ENCODE results near the gene ZCCHC14. TPM values are rescaled to one million over a fixed set of nuclear protein-coding genes. Genes with fewer than 3 reads are reported as not detected.

Gene ZCCHC14
- total RNA-seq, 1 experiment from 2014 or later: 7.6 TPM

DNA sequence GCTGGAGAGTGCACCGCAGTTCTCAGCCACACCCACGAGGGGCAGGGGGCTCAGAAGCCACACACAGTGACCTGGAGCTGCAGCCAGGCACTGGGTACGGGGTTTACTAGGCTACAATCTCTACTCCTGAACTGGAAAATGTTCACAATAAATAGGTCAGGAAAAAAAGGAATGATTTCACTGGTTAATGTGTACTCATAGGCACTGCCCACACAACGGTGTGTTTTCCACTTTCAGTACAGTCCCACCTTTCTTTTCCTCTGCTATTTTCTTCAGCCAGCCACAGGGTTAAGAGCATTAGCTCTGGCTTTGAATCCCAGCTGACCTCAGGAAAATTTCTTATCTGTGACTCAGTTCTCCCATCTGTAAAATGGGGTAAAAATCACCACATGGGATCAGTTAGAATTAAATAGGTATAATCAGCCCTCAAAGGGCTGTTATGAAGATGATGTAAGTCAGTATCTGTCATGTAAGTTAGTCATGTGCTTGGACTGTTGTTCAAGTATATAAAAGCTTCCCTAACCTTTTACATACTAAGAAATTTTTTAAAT, 35.7 kb downstream of the ZCCHC14 start:
- peak; percentile 72 for DNase-seq (ENCODE audit: low read depth)

DNA sequence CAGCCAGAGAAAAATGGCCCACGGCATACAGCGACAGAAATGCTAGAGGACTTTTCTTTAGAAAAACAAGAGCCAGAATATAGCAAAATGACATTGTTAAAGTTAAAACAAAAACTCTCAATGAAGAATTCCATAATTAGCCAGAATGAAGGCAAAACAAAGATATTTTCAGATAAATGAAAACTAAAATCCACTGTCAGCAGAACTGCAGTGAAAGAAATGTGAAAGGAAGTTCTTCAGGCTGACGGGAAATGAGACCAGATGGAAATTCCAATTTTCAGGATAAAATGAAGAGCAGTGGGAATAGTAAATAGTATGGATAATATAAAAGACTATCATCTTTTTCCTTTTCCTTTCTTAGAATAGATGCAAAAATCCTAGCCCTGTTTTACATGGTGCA, 38.4 kb downstream of the ZCCHC14 start:
- no peak for DNase-seq (ENCODE audit: low read depth)

- DNase-seq (ENCODE audit: low read depth): no peak
Observed at GRCh38 chr16:87453326-87453725, 39.5 kb downstream of the ZCCHC14 start.

DNA sequence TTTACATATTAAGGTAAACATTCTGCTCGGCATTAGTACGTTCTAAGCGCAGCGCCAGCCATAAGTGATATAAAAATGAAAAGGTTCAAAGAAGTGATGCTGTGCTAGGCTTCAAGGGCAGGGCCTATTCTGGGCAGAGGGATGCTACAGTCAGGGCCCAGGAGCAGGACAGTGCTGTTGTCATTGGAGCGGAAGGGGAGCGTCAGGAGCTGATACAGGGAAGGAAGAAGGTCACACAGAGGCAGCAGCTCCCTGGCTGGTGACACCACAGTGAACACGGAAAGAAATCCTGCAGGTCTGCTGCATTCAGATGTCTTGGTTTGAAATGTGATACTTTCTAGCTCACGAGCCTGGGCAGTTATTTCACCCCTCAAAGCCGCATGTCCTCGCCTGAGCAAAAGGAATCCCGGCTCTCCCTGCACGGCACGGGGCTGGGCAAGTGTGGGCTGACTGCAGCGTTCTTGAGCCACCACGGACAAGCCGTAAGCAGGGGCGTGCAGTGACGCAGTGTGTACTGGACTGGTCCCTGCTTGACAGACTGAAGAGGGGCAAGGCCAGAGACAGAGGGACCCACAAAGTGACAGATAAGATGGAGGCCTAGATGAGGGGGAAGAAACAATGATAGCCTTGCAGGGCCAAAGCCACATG, 41.1 kb downstream of the ZCCHC14 start:
- no peak for DNase-seq (ENCODE audit: low read depth)

- no peak for DNase-seq (ENCODE audit: low read depth)
Observed at GRCh38 chr16:87448866-87449265, 44.0 kb downstream of the ZCCHC14 start.

DNA sequence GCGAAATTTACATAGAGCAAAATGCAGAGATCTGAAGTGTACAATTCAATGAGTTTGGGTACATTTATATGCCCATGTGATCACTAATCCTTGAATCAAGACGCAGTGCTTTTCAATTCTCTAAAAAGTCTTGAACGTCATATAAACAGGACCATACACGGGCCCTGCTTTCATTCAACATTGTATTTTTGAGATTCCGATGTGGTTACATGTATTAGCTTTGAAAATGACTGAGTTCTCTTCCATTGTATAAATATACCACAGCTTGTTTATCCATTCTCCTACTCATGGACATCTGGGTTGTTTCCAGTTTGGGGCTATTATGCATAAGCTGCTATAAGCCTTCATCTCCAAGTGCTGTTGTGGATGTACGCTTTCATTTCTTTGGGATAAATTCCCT, 45.5 kb downstream of the ZCCHC14 start:
- no peak for DNase-seq (ENCODE audit: low read depth)

DNA sequence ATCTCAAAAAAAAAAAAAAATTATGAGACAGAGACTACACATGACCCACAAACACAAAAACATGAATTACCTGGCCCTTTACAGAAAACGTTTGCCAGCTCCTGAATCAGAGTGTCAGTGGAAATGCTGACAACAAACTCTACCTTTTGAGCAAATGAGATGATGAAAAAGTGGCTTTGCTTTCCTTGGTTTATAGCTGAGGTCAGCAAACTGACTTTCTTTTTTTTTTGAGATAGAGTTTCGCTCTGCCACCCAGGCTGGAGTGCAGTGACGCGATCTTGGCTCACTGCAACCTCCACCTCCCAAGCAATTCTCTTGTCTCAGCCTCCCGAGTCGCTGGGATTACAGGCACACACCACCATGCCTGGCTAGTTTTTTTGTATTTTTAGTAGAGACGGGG, 46.3 kb downstream of the ZCCHC14 start:
- DNase-seq (ENCODE audit: low read depth): no peak

- peak; percentile 92 for DNase-seq (ENCODE audit: low read depth)
Observed at GRCh38 chr16:87445486-87445885, 47.3 kb downstream of the ZCCHC14 start.

DNA sequence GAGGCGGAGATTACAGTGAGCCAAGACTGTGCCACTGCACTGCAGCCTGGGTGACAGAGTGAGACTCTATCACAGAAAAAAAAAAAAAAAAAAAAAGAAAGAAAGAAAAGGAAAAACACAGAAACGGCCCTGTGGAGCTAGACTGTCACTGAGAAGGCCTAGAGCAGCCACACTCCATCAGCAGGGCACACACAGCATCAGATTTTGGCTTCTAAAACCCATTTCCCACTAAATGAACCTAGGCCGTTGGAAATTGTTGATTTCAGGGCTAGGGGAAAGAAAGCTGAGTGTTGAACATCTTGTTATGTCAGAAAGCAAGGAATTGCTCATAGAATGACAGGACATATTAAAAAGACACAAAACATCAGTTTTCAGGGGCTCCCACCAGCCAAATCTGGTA, 48.9 kb downstream of the ZCCHC14 start:
- DNase-seq (ENCODE audit: low read depth): no peak

DNA sequence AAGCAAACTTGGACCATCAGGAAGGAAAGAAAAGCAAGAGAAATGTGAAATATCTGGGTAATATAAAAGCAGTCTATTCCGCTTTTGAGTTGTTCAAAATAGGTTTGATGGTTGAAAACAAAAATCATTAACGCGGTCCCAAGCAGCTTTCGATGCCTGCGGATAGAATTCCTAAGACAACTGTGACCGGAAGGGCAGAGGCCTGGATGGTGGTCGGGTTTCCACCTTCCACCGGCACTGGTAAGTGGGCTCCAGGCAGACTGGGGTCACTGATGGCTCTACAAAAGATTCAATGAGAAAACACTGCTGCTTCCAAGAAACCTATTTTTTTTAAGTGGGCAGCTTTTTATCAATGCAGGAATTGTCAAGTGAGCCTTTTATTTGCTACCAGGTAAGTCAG, 49.8 kb downstream of the ZCCHC14 start:
- DNase-seq (ENCODE audit: low read depth): no peak

GRCh38 chr16:87442581-87442966, 50.2 kb downstream of the ZCCHC14 start:
- DNase-seq (ENCODE audit: low read depth): no peak

- peak; percentile 65 for DNase-seq (ENCODE audit: low read depth)
Observed at GRCh38 chr16:87441886-87442580, 50.8 kb downstream of the ZCCHC14 start.

DNA sequence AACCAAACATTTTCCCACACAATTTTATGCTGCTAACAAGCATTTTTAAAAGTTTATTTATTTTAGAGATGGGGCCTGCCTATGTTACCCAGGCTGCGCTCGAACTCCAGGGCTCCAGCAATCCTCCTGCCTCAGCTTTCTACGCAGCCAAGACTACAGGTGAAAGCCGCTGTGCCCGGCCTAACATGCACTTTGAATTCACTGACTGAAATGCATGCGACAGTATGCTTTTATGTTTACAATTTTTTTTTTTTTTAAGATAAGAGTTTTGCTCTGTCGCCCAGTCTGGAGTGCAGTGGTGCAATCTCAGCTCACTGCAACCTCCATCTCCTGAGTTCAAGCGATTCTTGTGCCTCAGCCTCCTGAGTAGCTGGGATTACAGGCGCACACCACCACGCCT, 52.9 kb downstream of the ZCCHC14 start:
- no peak for DNase-seq (ENCODE audit: low read depth)

DNA sequence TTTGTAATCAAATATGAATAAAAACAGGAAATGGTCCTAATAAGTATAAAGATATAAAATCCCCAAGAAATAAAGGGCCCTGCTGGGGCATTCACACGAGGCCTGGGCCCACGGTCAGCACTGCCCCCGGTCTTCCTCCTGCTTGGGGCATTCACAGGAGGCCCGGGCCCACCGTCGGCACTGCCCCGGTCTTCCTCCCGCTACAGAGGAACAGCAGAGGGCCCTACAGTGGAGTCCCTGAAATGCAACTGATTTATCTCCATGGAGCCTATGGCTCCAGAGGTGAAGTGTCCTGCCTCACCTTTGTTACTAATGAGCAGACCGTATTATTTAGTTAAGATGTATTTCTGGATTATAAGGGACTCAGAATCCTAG, 54.2 kb downstream of the ZCCHC14 start:
- no peak for DNase-seq (ENCODE audit: low read depth)

DNA sequence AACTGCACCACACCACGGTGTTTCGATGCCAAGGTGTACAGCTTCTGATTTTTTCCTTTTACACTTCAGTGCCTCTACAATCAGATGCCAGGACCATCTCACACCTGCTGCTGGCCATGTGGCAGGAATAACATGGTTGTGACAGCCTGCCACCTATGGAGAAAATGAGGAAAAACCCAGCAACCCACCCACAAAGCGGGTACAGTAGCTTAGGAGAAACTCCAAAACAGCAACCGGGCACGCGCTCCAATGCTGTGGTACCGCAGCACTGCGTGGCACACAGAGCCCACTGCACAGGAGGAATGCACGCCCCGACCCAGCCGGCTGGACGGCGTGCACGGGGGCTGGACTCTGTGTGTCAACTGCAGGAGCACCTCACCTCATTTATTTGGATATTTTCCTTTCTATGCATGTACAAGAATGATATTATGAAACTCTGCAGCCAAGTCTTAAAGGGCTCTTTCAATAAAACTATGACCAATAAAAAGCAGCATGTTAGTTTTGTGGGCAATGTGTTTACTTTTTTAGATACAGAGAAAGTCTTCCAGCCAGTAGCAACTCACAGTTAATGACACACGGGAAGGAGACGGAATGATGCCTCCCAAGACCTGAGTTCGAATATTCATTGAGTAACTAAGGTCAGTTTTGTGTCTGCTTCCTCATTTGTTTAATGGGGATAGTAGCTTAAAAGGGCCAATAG, 54.8 kb downstream of the ZCCHC14 start:
- DNase-seq (ENCODE audit: low read depth): no peak

- DNase-seq (ENCODE audit: low read depth): no peak
Observed at GRCh38 chr16:87437327-87437726, 55.5 kb downstream of the ZCCHC14 start.

- DNase-seq (ENCODE audit: low read depth): peak; percentile 65
Observed at GRCh38 chr16:87436225-87437172, 56.3 kb downstream of the ZCCHC14 start.

GRCh38 chr16:87435372-87436224, 57.2 kb downstream of the ZCCHC14 start:
- DNase-seq (ENCODE audit: low read depth): peak; percentile 63

DNA sequence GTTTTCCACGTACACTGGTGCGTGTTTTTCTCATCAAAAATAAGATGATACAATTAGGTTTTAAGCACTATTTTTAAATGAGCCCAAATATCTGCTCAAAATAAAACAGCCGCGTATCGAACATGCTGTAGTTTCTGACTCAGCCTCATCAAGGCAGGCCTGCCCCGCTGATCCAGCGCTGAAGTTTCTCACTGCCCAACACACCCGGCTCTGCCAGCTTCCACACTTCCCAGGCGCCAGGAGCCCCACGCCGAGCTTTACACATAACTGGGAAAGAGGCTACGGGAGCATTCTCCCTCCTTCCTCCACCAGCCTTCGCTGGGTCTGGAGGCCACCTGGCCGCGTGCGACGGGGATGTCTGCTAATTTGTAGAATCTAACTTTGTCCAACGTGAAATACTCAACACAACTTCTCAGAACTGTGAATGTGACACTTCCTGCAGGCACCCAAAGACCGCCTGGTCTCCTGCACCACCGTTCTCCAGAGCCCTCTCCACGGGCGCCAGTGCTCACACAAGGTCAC, 58.6 kb downstream of the ZCCHC14 start:
- DNase-seq (ENCODE audit: low read depth): no peak

- no peak for DNase-seq (ENCODE audit: low read depth)
Observed at GRCh38 chr16:87432330-87432915, 60.4 kb downstream of the ZCCHC14 start.

Measured in RPMI7951 (cell line).